Tibial artery (tissue), 4 donors: ENCODE data around the gene BPIFB3.

Experiments used
- DNase-seq, 2 donors: peaks; one replicate each; pipeline ENCODE4 v3.0.0-alpha.2; 2019
- H3K27ac ChIP-seq, 2 donors: fragments of 200-600 bp; sonication (generic) in 1 of 2; 1 replicate in 1 of 2; 2 replicates in 1 of 2; pipeline ENCODE4 v1.5.1; 2018 to 2019; ENCODE audit warnings: mild to moderate bottlenecking in 1 of 2
- H3K27me3 ChIP-seq, 2 donors: fragments of 200-600 bp; sonication (generic) in 1 of 2; one replicate each; pipeline versions ENCODE4 v1.5.1 to v1.6.0; 2016 to 2019
- H3K36me3 ChIP-seq, 3 donors: fragments of 200-600 bp; sonication (generic) in 2 of 3; one replicate each; pipeline ENCODE4 v1.5.1; 2016 to 2019; ENCODE audit warnings: mild to moderate bottlenecking in 2 of 3
- H3K4me1 ChIP-seq, 4 donors: fragments of 200-600 bp; sonication (generic) in 2 of 4; 1 replicate in 3 of 4; 2 replicates in 1 of 4; pipeline ENCODE4 v1.5.1; 2016 to 2019
- H3K4me3 ChIP-seq, 2 donors: fragments of 200-600 bp; sonication (generic) in 1 of 2; 1 replicate in 1 of 2; 2 replicates in 1 of 2; pipeline ENCODE4 v1.5.1; 2018 to 2019; ENCODE audit warnings: mild to moderate bottlenecking in 2 of 2
- H3K9me3 ChIP-seq, 3 donors: fragments of 200-600 bp; sonication (generic) in 1 of 3; one replicate each; pipeline ENCODE4 v1.5.1; 2016 to 2019
- CTCF ChIP-seq, 2 experiments: fragments of 200-600 bp in 1 of 2; fragments of 450-650 bp in 1 of 2; IDR thresholded peaks; one replicate each; pipeline ENCODE4 v1.5.1; 2017 to 2019; ENCODE audit warnings: antibody characterized with exemption in 2 of 2, mild to moderate bottlenecking in 1 of 2, moderate library complexity in 1 of 2
- intact Hi-C: fragments of 100-400 bp; cut with DNase I; formaldehyde crosslinking; loops from one replicate; pipeline ENCODE4 v1.15.0; 2023; ENCODE audit warnings: low total_unique reads

BPIFB3 gene

DNA sequence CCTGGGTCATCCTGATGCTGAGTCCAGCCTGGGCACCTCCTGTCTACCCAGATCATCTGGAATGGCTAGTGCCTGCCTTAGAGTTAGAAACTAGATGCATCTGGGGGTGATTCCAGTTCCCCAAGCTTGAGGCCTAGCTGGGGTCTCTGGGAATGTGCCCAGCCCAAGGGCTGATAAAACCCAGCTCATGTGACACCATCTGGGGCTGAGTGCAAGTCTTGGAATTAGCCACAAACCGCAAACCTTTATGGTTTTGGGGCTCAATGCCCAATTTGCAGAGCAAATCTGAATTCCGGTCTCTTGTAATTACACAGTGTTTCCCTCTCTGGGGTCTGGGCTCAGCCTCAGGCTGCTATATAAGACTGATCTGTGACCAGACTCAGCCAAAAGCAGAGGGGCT lies 25.6 kb downstream of the BPIFB3 start, which contains the start of gene BPIFB4:
BPIFB4 (plus strand) TSS at position 385 of the 400 bp plus-strand sequence. CDS start 1,884 bp downstream, outside the sequence.
- no peak for TF ChIP-seq CTCF (IDR thresholded peaks at IDR 0.05)
- no peaks in the 10 kb centered on the region for H3K9me3 ChIP-seq
- no peak within 1 kb of the TSS for H3K27ac ChIP-seq
- no peak within 1 kb of the TSS for H3K4me3 ChIP-seq
- H3K4me1 ChIP-seq: no peaks in the 10 kb centered on the region
- peaks cover 0 to 40% of the 10 kb centered on the region in 2 donors for H3K27me3 ChIP-seq
- intact Hi-C loops: no loop called here
- H3K36me3 ChIP-seq: no peaks in the 10 kb centered on the region
- no peak for DNase-seq

DNA sequence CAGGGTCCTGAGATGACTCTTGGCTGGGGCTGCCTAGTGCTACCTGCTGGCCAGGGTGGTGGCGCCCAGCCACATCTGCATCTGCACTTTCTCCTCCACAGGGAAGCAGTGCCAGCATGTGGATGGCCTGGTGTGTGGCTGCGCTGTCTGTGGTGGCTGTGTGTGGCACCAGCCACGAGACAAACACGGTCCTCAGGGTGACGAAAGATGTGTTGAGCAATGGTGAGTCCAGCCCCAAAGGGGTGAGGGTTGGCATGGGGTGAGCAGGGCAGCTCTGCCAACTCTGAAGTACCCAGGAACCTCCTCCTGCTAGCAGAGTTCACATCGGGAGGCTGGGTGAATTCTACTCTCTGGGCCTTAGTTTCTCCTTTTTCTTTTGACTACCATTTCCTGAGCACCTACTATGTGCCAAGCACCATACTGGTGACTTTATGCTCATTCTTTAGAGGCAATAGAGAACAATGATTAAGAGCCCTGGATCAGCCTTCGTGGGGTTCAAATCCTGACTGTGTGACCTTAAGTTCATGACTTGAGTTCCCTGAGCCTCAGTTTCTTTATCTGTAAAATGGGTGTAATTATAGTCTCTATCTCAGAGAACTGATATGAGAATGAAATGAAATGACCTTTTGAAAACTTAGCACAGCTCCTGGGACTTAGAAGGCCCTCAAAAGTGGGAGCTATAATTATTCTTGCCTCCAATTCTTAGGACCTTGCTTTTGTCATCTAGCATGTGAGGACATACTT lies 27.9 kb downstream of the BPIFB3 start:
- Histone ChIP-seq H3K36me3 (no peaks in the 10 kb centered on the region), H3K9me3 (no peaks in the 10 kb centered on the region), H3K4me3 (no peak overlapping the region), H3K27ac (no peak overlapping the region), H3K4me1 (no peaks in the 10 kb centered on the region), H3K27me3 (peaks cover 0 to 36% of the 10 kb centered on the region in 2 donors)
- no peak for TF ChIP-seq CTCF (IDR thresholded peaks at IDR 0.05)
- intact Hi-C loops: no loop called here
- DNase-seq: no peak

- H3K27me3 ChIP-seq: peaks cover 0 to 27% of the 10 kb centered on the region in 2 donors
- no peak overlapping the region for H3K4me3 ChIP-seq
- H3K9me3 ChIP-seq: no peaks in the 10 kb centered on the region
- H3K4me1 ChIP-seq: no peaks in the 10 kb centered on the region
- H3K27ac ChIP-seq: no peak overlapping the region
- intact Hi-C loops: no loop called here
- TF ChIP-seq CTCF (IDR thresholded peaks at IDR 0.05): no peak
- no peak for DNase-seq
- no peaks in the 10 kb centered on the region for H3K36me3 ChIP-seq
These were observed 28.8 kb downstream of the BPIFB3 start for GRCh38 chr20:33082546-33082945.

- H3K27ac ChIP-seq: no peak overlapping the region
- no peak for TF ChIP-seq CTCF (IDR thresholded peaks at IDR 0.05)
- H3K9me3 ChIP-seq: no peaks in the 10 kb centered on the region
- H3K4me3 ChIP-seq: no peak overlapping the region
- no peak for DNase-seq
- H3K4me1 ChIP-seq: no peaks in the 10 kb centered on the region
- intact Hi-C loops: no loop called here
- no peaks in the 10 kb centered on the region for H3K36me3 ChIP-seq
- peaks cover 0 to 22% of the 10 kb centered on the region in 2 donors for H3K27me3 ChIP-seq
These were observed 30.0 kb downstream of the BPIFB3 start for GRCh38 chr20:33083544-33084340.

DNA sequence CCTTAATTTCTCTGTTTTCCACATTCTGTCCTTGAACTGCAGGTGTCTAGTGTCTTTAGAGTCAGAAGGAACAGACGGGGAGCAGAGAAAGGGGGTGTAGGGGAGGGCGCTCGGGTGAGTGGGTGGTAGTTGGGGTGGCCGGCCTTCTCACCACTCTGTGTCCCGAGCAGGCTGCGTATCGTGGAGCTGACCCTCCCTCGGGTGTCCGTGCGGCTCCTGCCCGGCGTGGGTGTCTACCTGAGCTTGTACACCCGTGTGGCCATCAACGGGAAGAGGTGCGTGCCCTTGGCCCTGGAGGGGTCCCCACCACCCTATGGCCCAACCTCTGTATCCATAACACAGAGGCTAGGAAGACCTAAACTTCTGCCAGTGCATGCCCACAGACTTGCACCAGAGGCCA lies 31.0 kb downstream of the BPIFB3 start:
- H3K27ac ChIP-seq: no peak overlapping the region
- intact Hi-C loops: no loop called here

More for the DNA sequence above, 31.0 kb downstream of the BPIFB3 start:
- no peaks in the 10 kb centered on the region for H3K9me3 ChIP-seq
- no peak overlapping the region for H3K4me3 ChIP-seq
- peaks cover 0 to 31% of the 10 kb centered on the region in 2 donors for H3K27me3 ChIP-seq
- no peaks in the 10 kb centered on the region for H3K36me3 ChIP-seq
- H3K4me1 ChIP-seq: no peaks in the 10 kb centered on the region
- no peak for DNase-seq
- no peak for TF ChIP-seq CTCF (IDR thresholded peaks at IDR 0.05)
